SH-SY5Y (cell line): ENCODE data around the gene FAM13B.

Experiments used
- GATA2 ChIP-seq: IDR thresholded peaks from 2 replicates; pipeline ENCODE4 v1.6.1; 2011; ENCODE audit warnings: mild to moderate bottlenecking, low read depth, low read length
- GATA3 ChIP-seq: IDR thresholded peaks from 2 replicates; pipeline ENCODE4 v1.6.1; 2011; ENCODE audit warnings: low read depth, mild to moderate bottlenecking, low read length, moderate library complexity

DNA sequence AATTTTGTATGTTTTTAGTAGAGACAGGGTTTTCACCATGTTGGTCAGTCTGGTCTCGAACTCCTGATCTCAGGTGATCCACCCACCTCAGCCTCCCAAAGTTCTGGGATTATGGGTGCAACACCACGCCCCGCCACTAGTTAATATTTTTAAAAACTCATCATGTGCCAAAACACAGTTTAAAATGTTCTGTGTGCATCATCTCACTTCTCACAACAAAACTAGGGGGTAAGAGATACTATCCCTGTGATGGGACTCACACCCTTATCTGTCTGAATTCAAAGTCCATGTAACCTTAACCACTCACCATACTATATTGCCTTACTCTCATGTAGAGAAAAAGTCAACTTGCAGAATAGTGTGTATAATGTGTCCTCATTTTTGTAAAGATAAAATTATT is 141.0 kb downstream of the FAM13B start:
- TF ChIP-seq GATA3 (no peak), GATA2 (no peak)
